Myocyte (in vitro differentiated cells): ENCODE data around the gene ACTR2. TPM values are rescaled to one million over a fixed set of nuclear protein-coding genes. Genes with fewer than 3 reads are reported as not detected.
"Not testable (repeated sequence)": the region's sequence is repeated elsewhere in the genome, so short reads cannot be mapped to it uniquely, and the experiment has no call there.

Source experiments
- DNase-seq: peaks from one replicate; pipeline ENCODE4 v3.0.0-alpha.2; 2012; ENCODE audit warnings: low read depth
- polyA plus RNA-seq: library from polyadenylated mRNA; unstranded; fragments of >200 nt; gene quantifications from one replicate; pipeline ENCODE4 v1.2.1, GENCODE V29; 2012; ENCODE audit warnings: missing spikeins
- total RNA-seq: library from RNA; depleted of rRNA; stranded (reverse); fragments of >200 nt; gene quantifications from 2 replicates; pipeline ENCODE4 v1.2.3, GENCODE V29; 2014

The ACTR2 gene
- 58.5 and 62.7 TPM in 2 replicates for total RNA-seq
- polyA plus RNA-seq = 119 TPM

DNA sequence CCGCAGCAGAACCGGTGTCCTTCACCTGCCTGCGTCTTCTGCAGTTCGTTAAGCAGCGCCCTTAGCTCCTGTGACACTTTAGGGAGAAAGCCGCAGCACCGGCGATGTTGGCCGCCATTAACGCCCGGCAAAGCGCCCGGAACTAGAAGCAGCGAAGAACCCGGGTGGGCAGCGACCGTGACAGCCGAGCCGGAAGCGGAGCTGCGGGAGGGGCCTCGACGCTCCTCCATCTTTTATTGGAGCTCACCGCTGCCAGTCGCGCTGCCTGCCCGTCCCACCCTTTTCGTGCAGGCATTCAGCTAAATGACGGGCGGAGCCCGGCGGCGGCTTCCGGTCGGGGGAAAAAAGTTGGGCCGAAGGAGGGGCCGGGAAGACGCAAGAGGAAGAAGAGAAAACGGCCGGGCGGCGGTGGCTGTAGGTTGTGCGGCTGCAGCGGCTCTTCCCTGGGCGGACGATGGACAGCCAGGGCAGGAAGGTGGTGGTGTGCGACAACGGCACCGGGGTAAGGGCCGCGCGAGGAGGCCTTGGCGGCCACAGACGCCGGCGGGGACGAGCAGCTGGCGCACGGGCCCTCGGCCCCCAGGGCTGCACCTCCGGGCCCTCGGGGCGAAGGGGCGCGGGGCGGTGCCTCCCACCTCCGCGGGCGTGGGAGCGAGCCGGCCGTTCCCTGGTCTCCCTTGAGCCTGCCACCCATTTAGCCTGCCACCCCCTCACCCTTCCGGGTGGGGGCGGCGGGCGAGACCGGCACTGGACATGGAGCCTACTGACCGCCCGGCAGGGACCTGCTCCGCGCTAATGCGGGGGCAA, at the start of gene ACTR2:
Gene ACTR2 (plus strand): TSS at position 376 of the 807 bp plus-strand sequence. CDS start 79 bp downstream, at position 455.
- DNase-seq = peak; percentile 96

DNA sequence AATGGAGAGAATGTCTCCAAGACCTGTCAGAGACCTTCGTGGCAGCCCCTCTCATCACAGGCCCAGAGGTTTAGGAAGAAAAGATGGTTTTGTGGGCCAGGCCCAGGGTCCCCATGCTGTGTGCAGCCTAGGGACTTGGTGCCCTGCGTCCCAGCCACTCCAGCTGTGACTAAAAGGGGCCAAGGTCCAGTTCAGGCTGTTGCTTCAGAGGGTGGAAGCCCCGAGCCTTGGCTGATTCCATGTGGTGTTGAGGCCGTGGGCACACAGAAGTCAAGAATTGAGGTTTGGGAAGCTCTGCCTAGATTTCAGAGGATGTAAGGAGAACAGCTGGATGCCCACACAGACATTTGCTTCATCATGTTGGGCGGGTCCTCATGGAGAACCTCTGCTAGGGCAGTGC, 45.1 kb upstream of the ACTR2 start:
- no peak for DNase-seq

DNA sequence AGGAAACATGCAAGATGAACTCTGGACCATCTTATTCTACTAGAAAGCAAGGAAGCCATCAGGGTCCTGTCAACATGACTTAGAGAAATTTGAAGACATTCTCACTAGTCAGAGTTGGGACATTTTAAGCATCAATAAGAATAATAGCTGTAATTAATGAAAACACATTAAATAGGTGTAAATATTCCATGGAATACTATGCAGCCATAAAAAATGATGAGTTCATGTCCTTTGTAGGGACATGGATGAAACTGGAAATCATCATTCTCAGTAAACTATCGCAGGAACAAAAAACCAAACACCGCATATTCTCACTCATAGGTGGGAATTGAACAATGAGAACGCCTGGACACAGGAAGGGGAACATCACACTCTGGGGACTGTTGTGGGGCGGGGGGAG, 44.2 kb upstream of the ACTR2 start:
- DNase-seq = not testable (repeated sequence)

DNA sequence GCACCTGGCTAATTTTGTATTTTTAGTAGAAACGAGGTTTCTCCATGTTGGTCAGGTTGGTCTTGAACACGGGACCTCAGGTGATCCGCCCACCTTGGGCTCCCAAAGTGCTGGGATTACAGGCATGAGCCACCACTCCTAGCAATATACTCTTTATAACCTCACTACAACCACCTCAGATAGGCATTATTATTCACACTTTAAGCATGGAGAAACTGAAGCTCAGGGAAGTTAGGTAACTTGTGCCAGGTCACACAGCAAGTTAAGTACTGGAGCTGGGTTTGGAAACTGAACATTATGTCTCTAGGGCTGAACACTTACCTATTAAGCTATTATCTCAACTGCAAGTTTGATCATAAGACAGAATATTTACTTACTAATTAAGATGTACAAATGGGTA, 42.6 kb upstream of the ACTR2 start:
- DNase-seq = no peak

DNA sequence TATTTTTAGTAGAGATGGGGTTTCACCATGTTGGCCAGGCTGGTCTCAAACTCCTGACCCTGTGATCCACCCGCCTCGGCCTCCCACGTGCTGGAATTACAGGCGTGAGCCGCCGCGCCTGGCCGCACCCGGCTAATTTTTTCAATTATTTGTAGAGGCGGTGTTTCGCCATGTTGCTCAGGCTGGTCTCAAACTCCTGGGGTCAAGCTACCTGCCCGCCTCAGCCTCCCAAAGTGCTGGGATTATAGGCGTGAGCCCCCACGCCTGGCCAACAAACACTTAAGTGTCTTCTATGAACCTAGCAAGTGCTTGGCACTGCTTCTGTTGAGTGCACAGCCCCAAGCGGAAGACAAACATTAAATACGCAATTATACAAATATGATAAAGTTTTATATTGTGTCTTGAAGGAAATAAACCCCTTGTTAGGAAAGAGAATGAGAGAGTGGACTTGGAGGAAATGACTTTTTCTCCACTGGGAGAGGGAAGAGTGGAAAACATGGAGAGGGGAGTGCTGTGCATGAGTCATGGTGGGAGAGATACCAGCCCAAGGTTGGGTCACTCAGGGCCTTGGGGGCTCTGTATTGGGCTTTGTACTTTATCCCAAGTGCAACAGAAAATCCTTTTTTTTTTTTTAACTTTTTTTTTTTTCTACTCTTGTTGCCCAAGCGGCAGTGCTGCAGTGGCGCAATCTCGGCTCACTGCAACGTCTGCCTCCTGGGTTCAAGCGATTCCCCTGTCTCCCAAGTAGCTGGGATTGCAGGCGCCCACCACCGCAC, 41.4 kb upstream of the ACTR2 start:
- DNase-seq = no peak

DNA sequence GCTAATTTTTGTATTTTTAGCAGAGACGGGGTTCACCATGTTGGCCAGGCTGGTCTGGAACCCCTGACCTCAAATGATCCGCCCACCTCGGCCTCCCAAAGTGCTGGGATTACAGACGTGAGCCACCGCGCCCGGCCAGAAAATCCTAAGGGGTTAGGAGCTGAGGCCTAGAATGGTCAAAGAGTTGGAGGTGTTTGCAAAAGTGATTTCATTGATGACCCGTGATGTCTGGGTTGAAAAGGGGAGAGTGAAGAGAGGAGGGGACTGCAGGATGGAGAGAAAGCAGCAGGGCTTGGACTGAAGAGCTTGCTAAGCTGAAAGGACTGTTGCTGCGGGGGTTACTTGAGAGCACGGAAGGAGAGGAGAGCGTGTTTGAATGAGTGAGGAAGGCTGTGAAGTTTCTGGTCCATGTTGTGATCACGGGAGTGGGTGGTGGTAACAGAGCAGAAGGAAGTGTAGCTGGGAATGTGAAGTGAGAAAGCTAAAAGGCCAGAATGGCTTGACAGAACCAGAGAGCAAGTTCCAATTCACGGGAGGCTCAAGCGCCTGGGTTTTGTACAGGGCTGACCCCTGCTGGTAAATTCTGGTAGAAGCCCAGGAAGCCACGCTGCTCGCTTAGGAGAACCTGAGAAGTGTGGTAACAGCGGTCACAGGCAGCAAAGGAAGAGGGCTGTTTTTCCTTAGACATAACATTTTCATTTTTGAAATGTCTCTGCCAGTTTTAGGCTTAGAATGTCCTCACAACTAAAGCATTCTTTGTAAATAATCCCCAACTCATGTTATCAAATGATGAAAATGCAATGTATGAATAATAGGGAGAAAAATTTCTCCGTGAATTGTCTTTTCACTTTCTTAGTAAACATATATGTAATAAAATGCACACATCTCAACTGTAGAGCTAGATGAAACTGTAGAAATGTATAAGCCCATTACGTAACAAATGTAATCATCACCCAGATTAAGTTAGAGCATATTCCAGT, 40.5 kb upstream of the ACTR2 start:
- DNase-seq = peak; percentile 86

DNA sequence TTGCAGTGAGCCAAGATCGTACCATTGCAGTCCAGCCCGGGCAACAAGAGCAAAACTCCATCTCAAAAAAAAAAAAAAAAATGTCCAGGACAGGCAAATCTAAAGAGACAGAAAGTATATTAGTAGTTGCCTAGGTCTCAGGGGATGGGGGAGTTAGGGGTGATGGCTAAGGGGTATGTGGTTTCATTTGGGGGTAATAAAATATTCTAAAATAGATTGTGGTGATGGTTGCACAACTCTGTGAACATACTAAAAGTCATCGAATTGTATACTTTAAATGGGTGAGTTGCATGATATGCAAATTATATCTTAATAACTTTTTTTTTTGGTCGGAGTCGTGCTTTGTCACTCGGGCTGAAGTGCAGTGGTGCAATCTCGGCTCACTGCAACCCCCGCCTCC, 34.2 kb upstream of the ACTR2 start:
- DNase-seq = no peak

DNA sequence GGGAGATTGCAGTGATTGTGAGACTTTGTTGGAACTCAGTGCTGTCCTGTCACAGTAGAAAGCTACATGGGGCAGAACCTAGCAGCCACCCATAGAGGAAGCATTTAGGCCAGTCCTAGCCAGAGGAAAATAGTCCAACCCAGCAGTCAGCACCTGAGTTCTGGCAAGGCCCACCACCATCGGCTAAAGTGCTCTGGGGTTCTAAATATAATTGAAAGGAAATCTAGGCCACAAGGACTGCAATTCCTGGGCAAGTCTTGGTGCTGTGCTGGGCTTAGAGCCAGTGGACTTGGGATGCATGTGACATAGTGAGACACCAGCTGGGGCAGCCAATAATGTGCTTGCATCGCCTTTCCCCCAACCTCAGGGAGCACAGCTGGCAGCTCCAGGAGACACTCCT, 28.9 kb upstream of the ACTR2 start:
- DNase-seq = peak; percentile 93

DNA sequence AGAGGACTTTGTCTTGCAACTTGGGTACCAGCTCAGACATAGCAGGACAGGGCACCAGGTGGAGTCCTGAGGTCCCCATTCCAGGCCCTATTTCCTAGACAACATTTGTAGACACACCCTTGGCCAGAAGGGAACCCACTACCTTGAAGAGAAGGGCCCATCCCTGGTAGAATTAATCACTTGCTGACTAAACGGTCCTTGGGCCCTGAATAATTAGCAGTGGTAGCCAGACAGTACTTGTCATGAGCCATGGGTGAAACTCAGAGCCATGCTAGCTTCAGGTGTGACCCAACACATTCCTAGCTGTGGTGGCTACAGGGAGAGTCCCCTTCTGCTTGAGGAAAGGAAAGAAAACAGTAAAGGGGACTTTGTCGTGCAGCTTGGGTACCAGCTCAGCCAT, 28.5 kb upstream of the ACTR2 start:
- no peak for DNase-seq

DNA sequence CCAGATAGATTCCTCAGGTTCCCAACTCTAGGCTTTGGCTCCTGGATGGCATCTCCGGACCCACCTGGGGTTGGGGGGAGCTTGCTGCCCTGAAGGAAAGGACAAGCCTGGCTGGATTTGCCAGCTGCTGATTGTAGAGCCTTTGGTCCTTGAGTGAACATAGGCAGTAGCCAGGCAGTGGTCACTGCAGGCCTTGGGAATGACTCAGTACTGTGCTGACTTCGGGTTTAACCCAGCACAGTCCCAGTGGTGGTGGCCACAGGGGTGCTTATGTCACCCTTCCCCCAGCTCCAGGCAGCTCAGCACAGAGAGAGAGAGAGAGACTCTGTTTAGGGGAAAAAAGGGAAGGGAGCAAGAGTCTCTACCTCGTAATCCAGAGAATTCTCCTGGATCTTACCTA, 27.7 kb upstream of the ACTR2 start:
- peak; percentile 78 for DNase-seq

DNA sequence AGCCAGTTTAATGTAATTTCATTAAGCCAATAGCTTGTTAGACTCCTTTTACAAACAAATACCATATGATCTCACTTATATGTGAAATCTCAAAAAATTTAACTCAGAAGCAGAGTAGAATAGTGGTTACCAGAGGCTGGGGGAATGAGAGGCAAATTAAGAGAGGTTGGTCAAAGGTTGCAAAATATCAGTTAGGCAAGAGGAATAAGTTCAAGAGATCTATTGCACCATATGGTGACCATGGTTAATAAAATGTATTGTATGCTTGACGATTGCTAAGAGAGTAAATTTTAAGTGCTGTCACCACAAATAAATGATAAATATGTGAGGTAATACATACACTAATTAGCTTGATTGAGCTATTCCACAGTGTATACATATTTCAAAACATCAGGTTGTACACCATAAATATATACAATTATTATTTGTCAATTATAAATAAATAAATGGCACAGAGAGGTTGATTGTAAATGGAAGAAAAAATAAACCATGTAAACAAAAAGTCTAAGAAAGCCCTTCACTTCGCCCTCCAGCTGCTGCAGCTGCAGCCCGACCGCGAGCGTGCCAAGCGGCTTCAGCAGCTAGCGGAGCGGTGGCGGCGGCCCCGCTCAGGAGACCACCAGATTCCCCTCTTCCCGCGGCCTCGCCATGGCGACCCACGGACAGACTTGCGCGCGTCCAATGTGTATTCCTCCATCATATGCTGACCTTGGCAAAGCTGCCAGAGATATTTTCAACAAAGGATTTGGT, 23.0 kb upstream of the ACTR2 start:
- DNase-seq = peak; percentile 44

DNA sequence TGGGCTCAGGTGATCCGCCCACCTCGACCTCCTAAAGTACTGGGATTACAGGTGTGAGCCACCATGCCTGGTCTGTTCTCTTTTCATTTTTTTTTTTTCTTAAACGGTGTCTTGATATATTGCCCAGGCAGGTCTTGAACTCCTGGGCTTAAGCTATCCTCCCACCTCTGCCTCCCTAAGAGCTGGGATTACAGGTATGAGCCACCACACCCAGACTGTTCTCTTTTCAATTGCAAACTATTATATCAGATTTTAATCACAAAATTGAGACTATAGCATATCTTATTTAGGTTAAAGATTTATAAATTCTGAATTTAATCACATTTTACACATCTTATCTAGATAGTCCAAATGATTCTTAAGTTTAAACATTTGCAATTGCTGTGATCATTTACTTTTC, 15.5 kb upstream of the ACTR2 start:
- no peak for DNase-seq

DNA sequence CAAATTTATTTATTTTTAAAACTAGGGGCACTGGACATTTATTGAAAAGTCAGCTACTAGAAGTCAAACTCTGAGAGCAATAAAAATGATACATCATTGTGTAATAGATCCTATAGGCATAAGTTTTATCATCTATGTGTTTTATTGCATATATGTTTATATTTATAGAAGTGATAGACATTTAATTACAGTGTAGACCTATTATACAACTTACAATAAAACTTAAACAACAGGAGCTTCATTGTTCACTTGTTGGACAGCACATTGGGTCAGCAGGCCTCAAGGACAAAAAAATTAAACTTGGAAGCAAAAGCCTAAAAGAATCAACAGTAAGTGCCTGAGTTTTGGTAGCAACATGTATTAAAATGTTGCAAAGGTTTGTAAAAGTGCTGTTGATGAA, 15.0 kb upstream of the ACTR2 start:
- no peak for DNase-seq

DNA sequence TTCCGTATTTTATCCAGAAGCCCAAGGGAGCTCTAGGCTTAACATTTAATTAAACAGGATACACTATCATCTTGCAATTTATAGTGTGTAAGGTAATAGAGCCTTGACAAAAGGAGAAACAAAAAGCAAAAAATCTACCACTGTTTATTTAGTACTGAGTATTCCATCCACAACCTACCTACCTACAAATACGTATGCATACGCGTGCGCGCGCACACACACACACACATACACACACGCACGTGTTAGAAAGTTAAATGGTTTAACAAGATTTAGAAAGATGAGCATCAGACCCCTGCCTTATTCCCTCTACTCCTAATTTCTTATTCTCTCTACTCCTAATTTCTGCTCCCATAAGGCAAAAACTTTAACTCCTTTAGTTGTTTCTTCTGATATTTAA, 14.6 kb upstream of the ACTR2 start:
- no peak for DNase-seq

DNA sequence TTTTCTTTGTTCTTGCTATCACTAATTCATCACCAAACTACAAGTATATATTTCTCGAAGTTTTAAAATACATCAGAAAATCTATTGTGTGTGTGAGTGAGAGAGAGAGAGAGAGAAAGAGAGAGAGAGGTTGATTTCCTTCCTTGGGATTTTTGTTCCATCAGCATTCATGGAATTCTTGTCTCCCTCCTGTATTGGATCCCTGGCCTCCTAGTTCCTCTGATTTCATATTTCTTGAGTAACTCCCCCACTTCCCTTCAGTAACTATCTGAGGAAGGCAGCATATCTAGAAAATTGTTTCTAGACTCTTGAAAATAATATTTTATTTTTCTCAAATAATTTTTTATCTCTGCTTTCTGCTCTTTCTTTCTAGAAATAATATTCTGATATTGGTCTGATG, 13.3 kb upstream of the ACTR2 start:
- no peak for DNase-seq

DNA sequence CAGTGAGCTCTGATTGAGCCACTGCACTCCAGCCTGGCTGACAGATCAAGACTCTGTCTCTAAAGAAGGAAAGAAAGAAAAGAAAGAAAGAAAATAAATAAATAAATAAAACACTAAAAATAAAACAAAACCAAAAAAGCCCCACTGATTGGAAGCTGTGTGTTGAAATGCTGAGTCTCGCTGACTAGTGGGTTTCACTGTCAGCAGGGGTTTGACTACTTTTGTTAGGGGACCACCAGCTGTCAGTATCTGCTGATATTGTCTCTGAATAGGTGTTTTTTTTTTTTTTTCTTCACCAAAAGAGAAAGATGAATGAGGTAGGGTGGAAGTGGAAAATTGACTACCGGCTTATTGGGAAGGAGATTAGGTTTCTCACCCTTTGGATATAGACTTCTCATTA, 12.8 kb upstream of the ACTR2 start:
- no peak for DNase-seq

DNA sequence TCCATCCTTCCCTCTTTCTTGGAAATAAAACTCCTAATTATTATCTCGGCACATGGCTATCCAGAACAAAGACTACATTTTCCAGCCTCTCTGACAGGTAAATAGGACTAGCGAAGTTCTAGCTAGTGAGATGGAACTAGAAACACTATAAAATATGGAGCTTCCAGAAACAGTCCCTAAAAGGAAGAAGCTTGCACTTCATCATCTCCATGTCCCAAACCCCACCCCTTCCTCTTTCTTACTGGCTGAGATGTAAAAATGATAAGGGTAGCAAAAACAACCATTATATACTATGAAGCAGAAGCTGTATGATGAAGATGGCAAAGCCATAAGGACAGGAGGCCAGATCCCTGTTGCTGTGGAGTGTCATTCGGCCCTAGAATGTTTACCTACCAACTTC, 11.7 kb upstream of the ACTR2 start:
- no peak for DNase-seq

DNA sequence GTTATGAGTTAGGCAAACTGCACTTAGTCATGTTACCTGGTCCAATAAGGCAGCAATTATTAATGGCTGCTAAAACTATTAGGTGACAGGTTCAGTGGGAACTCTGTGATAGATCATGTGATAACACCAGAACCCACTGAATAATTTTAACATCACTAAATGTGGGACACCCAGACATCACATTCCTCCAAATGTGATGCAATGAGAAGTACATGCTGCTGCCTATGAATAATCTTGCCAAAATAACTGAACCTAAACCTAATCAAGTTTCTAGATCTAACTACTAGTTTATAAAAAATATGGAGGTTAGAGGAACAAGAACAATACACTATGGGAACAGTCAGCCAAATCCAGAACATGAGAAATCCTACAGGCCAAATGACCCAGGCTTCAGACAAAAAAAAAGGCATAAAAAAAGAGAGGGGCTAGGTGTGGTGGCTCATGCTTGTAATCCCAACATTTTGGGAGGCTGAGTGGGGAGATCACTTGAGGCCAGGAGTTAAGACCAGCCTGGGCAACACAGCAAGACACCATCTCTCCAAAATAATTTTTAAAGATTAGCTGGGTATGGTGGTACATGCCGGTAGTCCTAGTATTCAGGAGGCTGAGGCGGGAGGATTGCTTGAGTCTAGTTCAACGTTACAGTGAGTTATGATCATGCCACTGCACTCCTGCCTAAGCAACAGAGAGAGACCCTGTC, 7.0 kb upstream of the ACTR2 start:
- DNase-seq = peak; percentile 9

DNA sequence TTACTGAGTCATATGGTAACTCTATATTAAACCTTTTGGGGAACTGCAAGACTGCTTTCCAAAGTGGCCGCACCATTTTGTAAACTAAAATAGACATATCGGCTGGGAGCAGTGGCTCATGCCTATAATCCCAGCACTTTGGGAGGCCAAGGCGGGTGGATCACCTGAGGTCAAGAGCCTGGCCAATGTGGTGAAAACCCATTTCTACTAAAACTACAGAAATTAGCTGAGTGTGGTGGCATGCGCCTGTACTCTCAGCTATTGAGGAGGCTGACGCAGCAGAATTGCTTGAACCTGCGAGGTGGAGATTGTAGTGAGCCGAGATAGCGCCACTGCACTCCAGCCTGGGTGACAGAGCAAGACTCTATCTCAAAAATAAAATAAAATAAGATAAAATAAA, 6.4 kb upstream of the ACTR2 start:
- not testable (repeated sequence) for DNase-seq

DNA sequence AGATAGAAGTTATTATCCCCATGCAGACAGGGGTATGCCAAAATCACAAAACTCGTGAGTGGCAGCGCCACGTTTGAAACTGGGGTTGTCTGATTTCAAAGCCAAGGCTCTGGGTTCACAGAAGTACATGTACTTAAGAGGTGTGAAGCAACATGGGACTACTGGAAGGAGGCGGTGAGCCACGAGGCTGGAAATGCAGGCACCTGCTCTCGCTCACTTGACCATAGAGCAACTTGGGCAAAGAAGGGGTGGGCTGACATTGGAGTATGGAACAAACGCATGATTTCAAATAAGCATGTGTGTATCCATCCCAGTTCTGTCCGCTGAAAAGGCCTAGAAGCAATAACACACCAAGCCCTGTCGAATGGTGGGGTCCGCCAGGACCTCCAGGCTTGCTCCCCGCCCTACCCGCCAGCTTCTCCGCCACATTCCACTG, 593 bp upstream of the ACTR2 start:
- no peak for DNase-seq
